Medulla oblongata (tissue), 1 donor: ENCODE data around the gene OAF.

Experiments
- DNase-seq: peaks from one replicate; pipeline ENCODE4 v3.0.0-alpha.2; 2015; ENCODE audit errors: extremely low spot score

OAF gene

GRCh38 chr11:120222916-120223315 lies 12.1 kb downstream of the OAF start:
- DNase-seq: no peak

GRCh38 chr11:120223793-120224192 lies 13.0 kb downstream of the OAF start:
- no peak for DNase-seq

GRCh38 chr11:120224361-120224760 lies 13.5 kb downstream of the OAF start:
- no peak for DNase-seq

GRCh38 chr11:120224972-120225909 lies 14.4 kb downstream of the OAF start:
- peak; percentile 17 for DNase-seq

- DNase-seq: no peak
Measured at GRCh38 chr11:120226242-120226641, 15.4 kb downstream of the OAF start.

- no peak for DNase-seq
Measured at GRCh38 chr11:120226714-120227113, 15.9 kb downstream of the OAF start.

GRCh38 chr11:120227228-120227852 lies 16.5 kb downstream of the OAF start:
- DNase-seq: no peak

GRCh38 chr11:120228794-120229384 lies 18.1 kb downstream of the OAF start:
- no peak for DNase-seq

- DNase-seq: peak; percentile 57
Measured at GRCh38 chr11:120229451-120230424, 18.9 kb downstream of the OAF start.

- no peak for DNase-seq
Measured at GRCh38 chr11:120230433-120231071, 19.7 kb downstream of the OAF start.

GRCh38 chr11:120231963-120232362 lies 21.1 kb downstream of the OAF start:
- no peak for DNase-seq

- no peak for DNase-seq
Measured at GRCh38 chr11:120233207-120233803, 22.5 kb downstream of the OAF start.

GRCh38 chr11:120235024-120235628 lies 24.3 kb downstream of the OAF start:
- DNase-seq: peak; percentile 29

- DNase-seq: no peak
Measured at GRCh38 chr11:120236169-120237107, 25.6 kb downstream of the OAF start.

- no peak for DNase-seq
Measured at GRCh38 chr11:120238968-120239620, 28.3 kb downstream of the OAF start.

- no peak for DNase-seq
Measured at GRCh38 chr11:120239713-120240640, 29.1 kb downstream of the OAF start, which contains the start of gene POU2F3. TSS of gene POU2F3 (plus strand) at chr11:120240140. CDS start at chr11:120240344, 204 bp downstream.

GRCh38 chr11:120240866-120241265 lies 30.0 kb downstream of the OAF start:
- DNase-seq: no peak
